Central memory CD8-positive, alpha-beta T cell (primary cell): Measurements from ENCODE around the gene SORBS2.

Experiments
- ATAC-seq: fragments of 150-1000 bp; cut with Tn5 transposase; replicated peaks from 2 replicates; pipeline ENCODE4 v1.10.0; 2022; ENCODE audit warnings: mild to moderate bottlenecking, moderate FRiP score, moderate number of reproducible peaks; ENCODE audit not compliant: poor library complexity, severe bottlenecking; ENCODE audit errors: extremely low read depth
- DNase-seq, 2 donors: peaks; one replicate each; pipeline ENCODE4 v3.0.0; 2021; ENCODE audit warnings: low spot score in 2 of 2
- H3K27ac Mint-ChIP-seq: one replicate; pipeline ENCODE4 v1.8.0; 2022; ENCODE audit warnings: low read depth, mild to moderate bottlenecking, moderate library complexity, mixed read lengths
- H3K27me3 Mint-ChIP-seq: one replicate; pipeline ENCODE4 v1.8.0; 2022; ENCODE audit warnings: mixed read lengths
- H3K36me3 Mint-ChIP-seq: one replicate; pipeline ENCODE4 v1.8.0; 2022; ENCODE audit warnings: mild to moderate bottlenecking, moderate library complexity, mixed read lengths; ENCODE audit not compliant: insufficient read depth
- H3K4me1 Mint-ChIP-seq: one replicate; pipeline ENCODE4 v1.8.0; 2022; ENCODE audit warnings: mixed read lengths
- H3K4me3 Mint-ChIP-seq: one replicate; pipeline ENCODE4 v1.8.0; 2022; ENCODE audit warnings: mild to moderate bottlenecking, moderate library complexity, mixed read lengths
- H3K9me3 Mint-ChIP-seq: one replicate; pipeline ENCODE4 v1.8.0; 2022; ENCODE audit warnings: mixed read lengths

The SORBS2 gene

DNA sequence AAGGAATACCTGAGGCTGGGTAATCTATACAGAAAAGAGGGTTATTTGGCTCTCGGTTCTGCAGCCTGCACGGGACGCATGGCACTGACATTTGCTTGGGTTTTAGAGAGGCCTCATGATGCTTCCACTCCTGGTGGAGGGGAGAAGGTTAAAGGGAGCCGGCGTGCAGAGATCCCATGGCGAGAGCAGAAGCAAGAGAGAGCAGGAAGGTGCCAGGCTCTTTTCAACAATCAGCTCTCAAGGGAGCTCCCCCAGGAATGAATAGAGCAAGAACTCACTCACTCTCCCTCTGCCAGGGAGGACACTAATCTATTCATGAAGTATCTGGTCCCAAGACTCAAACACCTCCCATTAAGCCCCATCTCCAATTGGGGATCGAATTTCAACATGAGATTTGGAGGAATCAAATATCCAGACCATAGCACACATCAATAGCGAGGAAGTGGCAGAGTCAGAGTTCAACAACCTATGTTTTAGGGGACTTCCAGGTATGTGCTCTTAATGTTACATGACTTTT is 109.8 kb downstream of the SORBS2 start:
- ATAC-seq, result no peak
- H3K9me3 Mint-ChIP-seq, result peaks cover 4% of the 10 kb centered on the region

DNA sequence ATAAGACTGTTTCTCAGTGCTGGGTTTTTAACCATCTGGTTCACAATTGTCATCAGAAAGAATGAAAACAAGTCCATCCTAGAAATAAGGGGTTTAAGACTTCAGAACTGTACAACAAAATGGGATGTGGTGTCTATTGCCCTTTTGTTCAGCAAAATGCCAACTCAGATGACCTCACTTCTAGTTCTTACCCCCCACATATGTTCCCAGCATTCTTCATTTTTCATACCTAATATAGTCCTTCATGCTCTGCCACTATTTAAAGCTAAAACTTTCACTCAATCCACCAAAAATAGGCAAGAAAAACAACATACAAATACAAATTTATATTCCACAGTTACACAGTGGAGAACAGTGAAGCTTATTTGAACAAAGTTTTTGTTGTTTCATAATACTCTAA is 111.4 kb downstream of the SORBS2 start:
- H3K9me3 Mint-ChIP-seq, result peaks cover 4% of the 10 kb centered on the region
- no peaks in the 10 kb centered on the region for H3K4me1 Mint-ChIP-seq
- no peak overlapping the region for H3K4me3 Mint-ChIP-seq
- no peaks in the 10 kb centered on the region for H3K36me3 Mint-ChIP-seq
- ATAC-seq (no peak), DNase-seq (no peak)
- peaks cover 23% of the 10 kb centered on the region for H3K27me3 Mint-ChIP-seq
- no peak overlapping the region for H3K27ac Mint-ChIP-seq

More for the DNA sequence above, 109.8 kb downstream of the SORBS2 start:
- DNase-seq, result no peak
- no peaks in the 10 kb centered on the region for H3K4me1 Mint-ChIP-seq
- no peak overlapping the region for H3K27ac Mint-ChIP-seq
- H3K4me3 Mint-ChIP-seq, result no peak overlapping the region
- H3K36me3 Mint-ChIP-seq, result no peaks in the 10 kb centered on the region
- H3K27me3 Mint-ChIP-seq, result peaks cover 19% of the 10 kb centered on the region

DNA sequence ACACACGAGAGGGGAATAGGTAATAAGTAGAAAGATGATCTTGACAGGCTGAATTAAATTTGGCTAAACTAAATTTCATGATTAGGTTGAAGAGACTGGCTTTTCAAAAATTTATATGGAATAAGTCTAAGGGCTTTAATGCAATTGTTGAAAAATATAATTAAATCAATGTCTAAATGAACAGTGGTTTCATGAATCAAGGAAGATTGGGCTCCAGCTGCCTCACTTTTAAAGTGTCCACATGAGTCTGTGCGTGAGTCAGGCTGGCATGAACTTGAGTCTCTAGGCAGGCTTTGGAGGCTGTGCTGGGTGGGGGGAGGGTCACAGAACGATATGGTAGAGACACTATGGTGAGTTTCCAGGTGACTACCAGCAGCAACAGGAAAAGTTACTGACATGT is 111.9 kb downstream of the SORBS2 start:
- DNase-seq (no peak), ATAC-seq (no peak)
- Mint-ChIP-seq H3K9me3 (peaks cover 4% of the 10 kb centered on the region), H3K4me3 (no peak overlapping the region), H3K27me3 (peaks cover 26% of the 10 kb centered on the region), H3K36me3 (no peaks in the 10 kb centered on the region), H3K27ac (no peak overlapping the region), H3K4me1 (no peaks in the 10 kb centered on the region)

DNA sequence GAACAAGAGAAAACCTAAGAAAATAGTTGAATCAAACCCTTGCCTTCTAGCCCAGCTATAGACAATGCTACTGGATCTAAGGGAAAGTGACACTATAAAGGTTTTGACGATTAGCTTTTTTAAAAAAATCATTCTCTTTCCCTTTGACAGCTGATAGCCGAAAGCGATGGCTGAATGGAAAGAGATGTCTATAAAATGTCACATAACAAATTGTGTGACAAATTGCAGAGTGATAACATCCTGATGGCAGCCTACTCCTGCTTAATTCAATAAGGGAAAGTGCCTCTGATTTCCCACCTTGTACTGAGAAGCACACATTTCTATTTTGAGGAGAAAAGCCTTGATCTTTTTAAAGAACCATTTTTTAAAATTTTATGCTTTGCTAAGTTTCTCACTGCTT is 114.5 kb downstream of the SORBS2 start:
- Mint-ChIP-seq H3K4me3 (no peak overlapping the region), H3K27ac (no peak overlapping the region), H3K36me3 (no peaks in the 10 kb centered on the region), H3K4me1 (no peaks in the 10 kb centered on the region), H3K27me3 (peaks cover 26% of the 10 kb centered on the region), H3K9me3 (peaks cover 4% of the 10 kb centered on the region)
- DNase-seq, result no peak
- ATAC-seq, result no peak

DNA sequence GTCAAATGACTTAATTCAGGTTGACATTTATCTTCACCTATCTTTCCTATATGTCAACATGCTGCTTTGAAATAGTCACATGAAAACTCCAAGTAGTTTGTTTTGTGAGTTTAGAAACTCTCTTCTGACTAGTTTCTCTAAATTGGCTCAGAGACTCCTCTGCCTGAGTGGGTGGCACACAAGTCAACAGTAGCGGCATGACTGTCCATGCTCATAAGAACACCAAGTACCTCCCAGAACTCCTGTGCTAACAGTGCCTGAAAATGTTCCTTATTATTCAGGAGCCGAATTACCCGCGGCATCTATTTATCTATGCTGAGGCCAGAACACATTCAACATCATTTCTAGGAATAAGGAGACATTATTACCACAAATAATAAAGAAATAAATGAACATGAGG is 116.3 kb downstream of the SORBS2 start:
- Mint-ChIP-seq H3K4me3 (no peak overlapping the region), H3K36me3 (no peaks in the 10 kb centered on the region), H3K27ac (no peak overlapping the region), H3K27me3 (peaks cover 9% of the 10 kb centered on the region), H3K9me3 (no peaks in the 10 kb centered on the region), H3K4me1 (no peaks in the 10 kb centered on the region)
- ATAC-seq, result no peak
- DNase-seq, result no peak

DNA sequence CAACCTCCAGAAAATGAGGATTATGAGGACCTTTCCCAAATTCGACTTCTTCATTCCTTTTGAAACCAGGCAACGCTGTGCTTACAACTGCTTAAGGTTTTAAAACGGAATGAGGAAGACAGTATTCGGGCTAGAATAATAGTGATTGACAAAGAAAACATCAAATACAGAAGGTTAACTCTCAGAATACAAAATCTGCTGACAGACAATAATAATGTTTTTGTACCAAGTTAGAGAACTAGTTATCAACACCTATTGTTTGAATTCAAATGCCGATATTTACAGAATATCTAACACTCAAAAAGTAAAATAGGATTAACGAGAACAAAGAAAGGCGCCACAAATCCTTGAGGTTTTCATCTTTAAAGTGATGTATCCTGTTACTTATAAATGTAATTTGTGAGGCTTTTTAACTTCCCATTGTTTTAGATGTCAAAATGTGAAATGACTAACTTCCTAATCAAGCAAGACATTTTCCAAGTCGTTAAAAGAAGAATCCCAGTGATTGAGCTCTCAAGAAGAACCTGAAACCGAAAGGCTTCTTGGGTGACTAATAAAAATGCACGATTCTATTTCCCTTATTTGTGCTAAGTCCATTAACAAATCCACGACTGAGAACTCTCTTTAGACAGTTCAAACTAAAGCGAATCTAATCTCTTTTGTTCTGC is 118.3 kb downstream of the SORBS2 start:
- Mint-ChIP-seq H3K4me3 (no peak overlapping the region), H3K9me3 (no peaks in the 10 kb centered on the region), H3K27me3 (peaks cover 7% of the 10 kb centered on the region), H3K36me3 (no peaks in the 10 kb centered on the region), H3K4me1 (no peaks in the 10 kb centered on the region), H3K27ac (no peak overlapping the region)
- ATAC-seq (no peak), DNase-seq (no peak)

DNA sequence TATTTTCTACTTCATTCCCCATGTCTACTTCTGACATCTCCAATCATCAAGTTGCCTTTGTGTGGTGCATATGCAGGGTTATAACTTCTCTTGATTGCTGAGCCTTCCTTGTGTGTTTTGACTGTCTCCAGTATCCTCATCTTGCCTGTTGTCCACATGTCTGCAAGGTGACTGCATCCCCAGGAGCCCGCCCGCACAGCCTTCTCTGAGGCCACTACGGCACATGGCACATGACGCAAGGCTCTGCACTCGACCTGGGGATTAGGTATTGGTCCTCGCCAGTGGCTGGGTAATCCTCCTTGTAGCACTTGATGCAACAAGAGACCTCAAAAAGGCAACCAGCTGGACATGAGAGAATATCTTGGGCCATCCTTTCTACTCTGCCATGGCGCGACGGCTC is 122.6 kb downstream of the SORBS2 start:
- Mint-ChIP-seq H3K9me3 (no peaks in the 10 kb centered on the region), H3K27ac (no peak overlapping the region), H3K4me1 (no peaks in the 10 kb centered on the region), H3K4me3 (no peak overlapping the region), H3K27me3 (no peaks in the 10 kb centered on the region), H3K36me3 (no peaks in the 10 kb centered on the region)
- ATAC-seq (no peak), DNase-seq (no peak)

DNA sequence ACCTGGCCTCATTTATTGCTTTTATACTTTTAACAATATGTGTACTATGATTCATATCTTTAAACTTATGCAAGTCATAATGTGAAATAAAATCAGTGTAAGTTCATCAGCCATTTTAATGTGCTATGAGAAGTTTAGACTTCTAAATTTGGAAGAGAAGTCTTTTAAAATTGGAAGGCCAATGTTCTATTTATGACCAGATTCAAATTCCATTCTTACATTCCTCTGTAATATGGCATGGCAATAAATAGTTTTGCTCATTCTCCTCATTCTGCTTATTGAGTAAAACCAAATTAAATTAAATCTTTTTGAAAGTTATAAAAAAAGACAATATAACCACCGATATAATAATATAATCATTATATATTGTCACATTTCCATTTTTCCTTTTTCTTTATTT is 126.2 kb downstream of the SORBS2 start:
- DNase-seq, result no peak
- Mint-ChIP-seq H3K9me3 (no peaks in the 10 kb centered on the region), H3K4me3 (no peak overlapping the region), H3K4me1 (no peaks in the 10 kb centered on the region), H3K36me3 (no peaks in the 10 kb centered on the region), H3K27ac (no peak overlapping the region), H3K27me3 (peaks cover 2% of the 10 kb centered on the region)
- no peak for ATAC-seq

DNA sequence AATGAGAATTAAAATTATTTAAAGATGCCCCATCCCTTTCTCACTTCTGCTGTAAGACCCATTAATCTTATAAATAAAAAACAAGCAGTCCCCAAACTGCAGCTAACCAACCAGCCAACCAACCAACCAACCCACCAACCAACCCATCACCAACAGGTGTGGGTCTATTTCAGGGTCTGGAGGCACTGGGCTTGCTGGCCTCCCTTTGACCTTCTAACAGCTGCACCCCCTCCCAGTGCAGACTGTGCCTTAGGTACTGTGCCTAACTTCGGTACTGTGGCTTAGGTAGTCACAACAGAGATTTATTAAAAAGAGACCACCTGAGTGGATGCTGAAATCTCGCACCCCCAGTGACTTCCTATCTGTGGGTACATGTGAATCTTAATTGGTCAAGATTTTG is 128.1 kb downstream of the SORBS2 start:
- no peak overlapping the region for H3K27ac Mint-ChIP-seq
- peaks cover 10% of the 10 kb centered on the region for H3K27me3 Mint-ChIP-seq
- no peaks in the 10 kb centered on the region for H3K4me1 Mint-ChIP-seq
- H3K4me3 Mint-ChIP-seq, result no peak overlapping the region
- H3K36me3 Mint-ChIP-seq, result no peaks in the 10 kb centered on the region
- ATAC-seq (no peak), DNase-seq (no peak)
- no peaks in the 10 kb centered on the region for H3K9me3 Mint-ChIP-seq

DNA sequence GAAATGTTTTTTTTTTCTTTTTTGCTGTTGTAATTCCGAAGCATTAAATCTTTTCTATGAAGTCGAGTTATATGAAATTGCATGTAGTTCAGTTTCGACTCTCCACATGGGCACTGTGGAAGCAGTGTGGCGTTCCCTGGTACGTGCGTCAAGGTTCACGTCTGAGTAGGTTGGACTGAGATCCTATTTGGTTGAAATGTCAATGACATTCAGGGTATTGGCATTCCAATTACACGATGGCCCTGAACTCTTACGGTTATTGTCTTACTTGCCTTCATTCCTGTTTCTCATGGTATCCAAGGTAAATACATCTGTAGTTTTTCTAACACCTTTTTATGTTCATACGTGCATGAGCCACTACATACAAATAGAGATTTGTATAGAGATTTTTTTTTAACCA is 128.8 kb downstream of the SORBS2 start:
- H3K4me3 Mint-ChIP-seq, result no peak overlapping the region
- no peaks in the 10 kb centered on the region for H3K9me3 Mint-ChIP-seq

DNA sequence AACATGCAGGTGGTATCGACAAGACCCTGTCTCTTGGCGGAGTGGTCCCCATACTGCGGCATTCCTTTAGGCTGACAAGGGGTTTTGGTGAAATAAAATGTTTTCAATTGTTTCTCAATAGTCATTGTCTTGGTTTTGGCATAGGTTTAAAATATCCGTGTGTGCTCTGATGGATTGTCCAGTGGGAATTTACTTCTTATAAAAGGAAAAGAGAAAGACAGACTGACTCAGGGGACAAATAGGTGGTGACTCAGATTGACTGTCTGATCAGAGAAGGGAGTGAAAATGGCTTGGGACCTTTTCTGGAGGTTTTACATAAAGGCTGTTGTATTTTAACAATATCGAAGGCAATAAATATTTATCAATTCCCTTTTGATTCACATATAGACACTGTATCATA is 129.8 kb downstream of the SORBS2 start:
- H3K4me1 Mint-ChIP-seq, result no peaks in the 10 kb centered on the region
- DNase-seq (no peak), ATAC-seq (no peak)
- no peaks in the 10 kb centered on the region for H3K36me3 Mint-ChIP-seq
- H3K4me3 Mint-ChIP-seq, result no peak overlapping the region
- H3K9me3 Mint-ChIP-seq, result no peaks in the 10 kb centered on the region
- H3K27ac Mint-ChIP-seq, result no peak overlapping the region
- H3K27me3 Mint-ChIP-seq, result peaks cover 14% of the 10 kb centered on the region

More for the DNA sequence above, 128.8 kb downstream of the SORBS2 start:
- ATAC-seq (no peak), DNase-seq (no peak)
- Mint-ChIP-seq H3K4me1 (no peaks in the 10 kb centered on the region), H3K27me3 (peaks cover 10% of the 10 kb centered on the region), H3K36me3 (no peaks in the 10 kb centered on the region), H3K27ac (no peak overlapping the region)

DNA sequence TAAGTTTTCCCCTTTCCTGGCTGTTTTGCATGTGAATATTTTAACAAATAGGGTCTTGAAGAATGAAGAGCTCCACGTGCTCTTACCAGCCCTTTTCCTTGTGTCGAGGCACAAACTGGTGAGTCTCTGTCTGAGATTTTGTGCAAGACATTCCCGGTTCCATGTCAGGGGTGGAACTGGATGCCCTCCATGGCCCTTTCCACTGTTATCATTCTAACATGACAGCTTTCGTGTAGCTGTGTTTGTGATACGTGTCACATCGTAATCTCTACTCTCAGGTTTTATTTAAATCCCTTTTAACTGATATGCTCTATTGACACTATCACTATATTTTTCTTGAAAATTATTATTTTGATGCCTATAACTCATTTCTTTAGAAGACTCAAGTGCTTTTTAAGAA is 130.4 kb downstream of the SORBS2 start:
- DNase-seq (no peak), ATAC-seq (no peak)
- Mint-ChIP-seq H3K4me1 (no peaks in the 10 kb centered on the region), H3K9me3 (no peaks in the 10 kb centered on the region), H3K4me3 (no peak overlapping the region), H3K27ac (no peak overlapping the region), H3K27me3 (peaks cover 18% of the 10 kb centered on the region), H3K36me3 (no peaks in the 10 kb centered on the region)

DNA sequence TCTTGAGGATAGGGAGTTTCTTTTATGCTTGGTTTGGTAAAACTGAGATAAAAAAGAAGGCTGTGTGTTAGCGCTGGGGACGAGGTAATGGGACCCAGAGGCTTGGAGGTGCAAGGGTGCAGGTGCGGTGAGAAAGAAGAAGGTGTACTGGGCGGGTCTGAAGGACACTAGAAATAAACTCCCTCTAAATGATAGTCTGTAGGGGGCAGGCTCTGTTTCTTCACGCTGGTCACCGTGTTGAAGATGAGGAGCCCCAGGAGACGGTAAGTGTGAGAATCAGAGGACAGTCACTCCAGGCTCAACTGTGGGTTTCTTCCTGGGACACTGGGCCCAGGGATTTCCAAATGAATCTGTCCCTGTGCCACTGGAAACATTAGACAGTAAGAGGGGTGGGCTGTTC is 131.4 kb downstream of the SORBS2 start:
- H3K27ac Mint-ChIP-seq, result no peak overlapping the region
- H3K36me3 Mint-ChIP-seq, result no peaks in the 10 kb centered on the region
- H3K4me1 Mint-ChIP-seq, result no peaks in the 10 kb centered on the region
- H3K27me3 Mint-ChIP-seq, result peaks cover 24% of the 10 kb centered on the region
- no peak for ATAC-seq
- H3K9me3 Mint-ChIP-seq, result no peaks in the 10 kb centered on the region
- no peak for DNase-seq
- no peak overlapping the region for H3K4me3 Mint-ChIP-seq
